ENCODE results near the gene SMAD2. TPM values are rescaled to one million over a fixed set of nuclear protein-coding genes. Genes with fewer than 3 reads are reported as not detected.

SMAD2 gene
- total and polyA plus RNA-seq, 9 of the 15 experiments (the other 6 are each of a cell fraction or from before 2014, with no cell fraction given) = 9.2 to 49.6 (median 33.7) TPM

- peak overlapping the region in 1 of 2 experiments; percentile 52; a peak in 1 of 4 replicates for H3K9ac ChIP-seq (ENCODE audit: insufficient read depth in 1 of 2, low read depth in 2 of 2, low read length in 2 of 2)
- 68% methylated on average over 3 of the region's 7 CpGs for WGBS (ENCODE audit: insufficient coverage, low coverage, missing lambda C conversion rate)
- CTCF ChIA-PET (ENCODE audit: low intra/inter-chr PET ratio) = no interaction called here
- H3K9me3 ChIP-seq (replicated peaks; ENCODE audit: control insufficient read depth, insufficient read depth, low read depth, low read length) = no peaks in the 10 kb centered on the region
- no peak overlapping the region for H2AFZ ChIP-seq (ENCODE audit: low read depth, low read length)
- peaks cover 3% of the 10 kb centered on the region; the same call in 2 of the 3 replicates for H3K79me2 ChIP-seq (ENCODE audit: control insufficient read depth, insufficient read depth, low read length)
- BruUV-seq (replicated peaks) = no TSS peak
- no peaks in the 10 kb centered on the region for H4K20me1 ChIP-seq (replicated peaks; ENCODE audit: control insufficient read depth, insufficient read depth, low read length)
- H3K9me1 ChIP-seq (ENCODE audit: control insufficient read depth, insufficient read depth, low read length) = no peaks in the 10 kb centered on the region
- TF ChIP-seq ZNF384 (IDR thresholded peaks at IDR 0.05; ENCODE audit: low read depth, low read length) (peak; percentile 55), AFF1 (IDR thresholded peaks at IDR 0.05; ENCODE audit: low read depth in 1 of 2, partially characterized antibody in 2 of 2) (no peak)
- POLR2A ChIA-PET = no interaction called here
- no peaks in the 10 kb centered on the region; a peak in 1 of 5 replicates for H3K4me1 ChIP-seq (replicated peaks in 1 of 2; ENCODE audit: control insufficient read depth in 2 of 2, insufficient read depth in 2 of 2, low read length in 2 of 2)
- no peak overlapping the region for H3K4me3 ChIP-seq
- H3K27ac ChIP-seq (ENCODE audit: extremely low read depth, low read depth, low read length) = no peak overlapping the region
- DNase-seq (ENCODE audit: extremely low read depth in 1 of 4, low spot score in 3 of 4) = no peak
- ATAC-seq = no peak
- intact Hi-C loops (cut with micrococcal nuclease) = no loop called here
- in situ Hi-C loops (cut with MboI) = no loop called here
- FAIRE-seq = no peak
- no peak overlapping the region for H3K4me2 ChIP-seq (ENCODE audit: insufficient read depth, low read length)
- H3K27me3 ChIP-seq (ENCODE audit: control insufficient read depth in 2 of 2, insufficient read depth in 2 of 2, low read length in 2 of 2) = no peaks in the 10 kb centered on the region
- H3K36me3 ChIP-seq (ENCODE audit: control insufficient read depth, insufficient read depth, low read length) = peaks cover 27% of the 10 kb centered on the region
These were observed 48.6 kb downstream of the SMAD2 start for GRCh38 chr18:47881752-47882455.
